Gastrocnemius medialis (tissue), 4 donors: ENCODE data around the gene PERM1.

ENCODE experiments used
- CTCF ChIP-seq, 5 experiments: fragments of 450-650 bp in 3 of 5; fragments of 200-600 bp in 2 of 5; sonication (generic) in 2 of 5; IDR thresholded peaks in 4 of 5; conservative IDR thresholded peaks in 1 of 5; 1 replicate in 4 of 5; 2 replicates in 1 of 5; pipeline ENCODE4 v1.5.1; 2016 to 2019; ENCODE audit warnings: antibody characterized with exemption in 5 of 5, mild to moderate bottlenecking in 3 of 5, moderate library complexity in 3 of 5
- POLR2A ChIP-seq, 2 donors: fragments of 450-650 bp; IDR thresholded peaks; one replicate each; pipeline ENCODE4 v1.6.1; 2017; ENCODE audit warnings: antibody characterized with exemption in 2 of 2, mild to moderate bottlenecking in 2 of 2, moderate library complexity in 2 of 2

GRCh38 chr1:930633-931138 is 51.2 kb downstream of the PERM1 start:
- TF ChIP-seq CTCF (IDR thresholded peaks at IDR 0.05 in 4 of 5, conservative IDR thresholded peaks at IDR 0.05 in 1 of 5) (no peak), POLR2A (IDR thresholded peaks at IDR 0.05) (no peak)
